NCI-H1105 treated with DMSO at 0.1 percent for 48 hours (cell line): Measurements from ENCODE around the gene TMPRSS11B.
"Not testable (repeated sequence)": the region's sequence is repeated elsewhere in the genome, so short reads cannot be mapped to it uniquely, and the experiment has no call there.

Source experiments
- DNase-seq: peaks from one replicate; lab custom pipeline; 2025; lab: John Stamatoyannopoulos, UW

Gene TMPRSS11B

DNA sequence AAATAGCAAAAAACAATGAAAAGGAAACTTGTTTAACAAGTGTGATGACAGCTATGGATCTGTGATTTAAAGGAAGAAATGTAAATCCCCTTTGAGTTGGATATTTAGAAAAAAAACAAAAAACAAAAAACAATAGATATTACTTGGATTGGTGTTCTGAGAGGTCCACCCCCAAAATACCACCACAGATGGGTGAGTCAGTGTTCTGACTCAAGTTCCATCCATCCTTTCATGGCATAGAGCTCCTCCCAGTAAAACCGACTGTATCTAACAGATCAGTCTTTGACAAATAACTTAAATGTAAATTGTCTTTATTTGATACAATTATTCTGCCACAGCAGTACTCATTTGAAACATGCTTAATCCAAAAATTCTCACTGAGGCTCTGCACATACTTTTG, 27.4 kb downstream of the TMPRSS11B start:
- no peak for DNase-seq

DNA sequence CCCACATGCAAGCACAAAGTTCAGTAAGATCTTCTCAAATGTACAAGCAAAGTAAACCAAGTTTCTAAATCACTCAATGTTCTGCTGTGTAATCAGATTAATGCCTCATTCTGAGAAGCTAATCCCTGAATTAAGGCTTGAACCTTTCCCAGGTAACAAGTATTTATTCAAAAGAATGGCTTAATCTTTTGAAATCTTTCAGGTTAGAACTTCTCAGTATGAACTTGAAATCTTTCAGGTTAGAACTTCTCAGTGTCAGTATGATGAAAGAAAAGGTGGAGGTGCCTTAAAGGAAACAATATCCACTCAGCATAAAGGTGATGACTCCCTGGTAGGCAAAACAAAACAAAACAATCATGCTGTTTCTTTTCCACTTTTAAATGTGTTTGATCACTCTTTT, 29.0 kb downstream of the TMPRSS11B start:
- no peak for DNase-seq

DNA sequence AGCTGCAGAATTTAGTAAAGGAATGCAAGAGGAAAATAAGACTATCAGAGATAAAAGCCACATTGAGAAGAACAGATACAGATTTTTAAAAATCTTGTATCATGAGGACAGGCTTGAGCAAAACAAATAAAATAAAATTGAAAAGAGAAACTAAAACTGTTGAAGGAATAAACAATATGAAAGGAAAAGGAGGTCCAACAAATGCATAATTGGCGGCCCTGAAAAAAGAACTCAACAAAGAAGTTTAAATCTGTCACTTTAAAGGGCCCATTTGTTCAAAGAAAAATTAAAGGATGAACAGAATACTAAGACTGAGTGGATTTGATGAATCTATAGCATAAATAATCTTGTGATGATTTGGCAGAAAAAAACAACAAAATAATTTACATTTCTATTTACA, 36.5 kb downstream of the TMPRSS11B start:
- no peak for DNase-seq

DNA sequence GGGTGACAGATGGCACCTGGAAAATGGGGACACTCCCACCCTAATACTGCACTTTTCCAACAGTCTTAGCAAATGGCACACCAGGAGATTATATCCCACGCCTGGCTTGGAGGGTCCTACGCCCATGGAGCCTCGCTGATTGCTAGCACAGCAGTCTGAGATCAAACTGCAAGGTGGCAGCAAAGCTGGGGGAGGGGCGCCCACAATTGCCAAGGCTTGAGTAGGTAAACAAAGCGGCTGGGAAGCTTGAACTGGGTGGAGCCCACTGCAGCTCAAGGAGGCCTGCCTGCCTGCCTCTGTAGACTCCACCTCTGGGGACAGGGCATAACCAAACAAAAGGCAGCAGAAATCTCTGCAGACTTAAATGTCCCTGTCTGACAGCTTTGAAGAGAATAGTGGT, 51.2 kb downstream of the TMPRSS11B start:
- not testable (repeated sequence) for DNase-seq

DNA sequence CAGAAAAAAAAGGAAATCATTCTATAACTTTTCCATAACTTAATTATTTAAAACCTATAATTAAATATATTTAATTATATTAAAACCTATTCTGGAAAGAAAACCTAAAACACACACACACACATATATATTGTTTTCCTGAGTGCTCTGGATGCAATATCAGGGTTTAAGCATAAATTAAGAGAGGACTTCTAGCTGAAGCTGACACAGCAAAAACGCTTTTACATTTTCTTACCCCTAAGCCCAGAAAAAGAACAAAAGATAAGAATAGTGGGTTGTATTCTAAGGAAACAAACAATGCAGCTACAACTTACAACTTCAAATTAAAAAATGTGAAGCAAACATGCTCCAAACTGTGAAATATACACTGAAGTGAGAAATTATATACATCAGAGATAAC, 52.3 kb downstream of the TMPRSS11B start:
- DNase-seq: no peak

DNA sequence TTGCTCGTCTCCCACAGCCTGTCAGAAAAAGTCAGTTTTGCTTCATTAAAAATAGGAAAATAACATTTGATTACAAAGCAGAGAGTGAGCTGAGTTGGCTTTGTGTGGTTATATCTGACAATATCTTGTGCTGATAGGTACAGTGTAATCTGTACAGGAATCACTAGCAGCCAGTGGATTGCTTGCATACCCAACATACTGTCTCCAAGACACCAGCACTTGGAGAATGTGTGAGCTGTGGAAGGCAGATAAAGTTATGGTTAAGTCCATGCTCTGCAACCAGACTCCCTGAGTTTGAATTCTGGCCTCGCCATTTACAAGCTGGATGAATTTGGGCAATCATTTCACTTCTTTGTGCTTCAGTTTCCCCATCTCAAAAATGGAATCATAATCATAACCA, 58.3 kb downstream of the TMPRSS11B start:
- DNase-seq: no peak

DNA sequence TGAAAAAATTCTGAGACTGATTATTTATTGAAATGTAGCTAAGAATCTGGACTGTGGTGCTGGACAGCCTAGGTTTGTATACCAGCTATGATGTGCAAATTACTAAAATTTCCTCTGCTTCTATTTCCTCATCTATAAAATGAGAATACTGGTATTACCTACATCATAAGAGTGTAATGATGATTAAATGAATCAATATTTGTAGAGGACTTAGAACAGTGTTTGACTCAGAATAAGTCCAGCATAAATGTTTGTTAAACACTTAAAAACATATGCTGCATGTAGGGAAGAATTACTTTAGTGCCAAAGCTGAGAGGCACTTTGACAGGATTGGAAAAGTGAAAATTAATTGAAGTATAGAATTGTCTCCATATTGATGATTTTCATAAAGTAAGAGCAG, 60.6 kb downstream of the TMPRSS11B start:
- no peak for DNase-seq

DNA sequence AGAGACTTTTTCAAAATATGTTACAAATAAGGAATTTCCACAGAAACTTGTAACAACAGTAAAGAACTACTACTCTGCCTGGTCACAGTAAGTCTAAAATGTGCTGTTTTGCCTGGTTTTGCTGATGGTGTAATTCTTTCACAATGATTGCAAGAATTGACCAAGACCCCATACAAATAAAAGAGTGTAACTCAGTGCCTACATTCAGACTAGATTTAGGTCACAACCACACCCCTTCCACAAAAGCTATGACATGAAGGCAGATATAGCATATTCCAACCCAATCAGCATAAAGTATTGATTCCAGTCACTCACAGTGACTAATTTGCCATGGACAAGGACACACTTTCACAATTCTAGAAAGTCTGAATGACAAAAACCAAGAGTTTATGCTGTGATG, 62.1 kb downstream of the TMPRSS11B start:
- DNase-seq: no peak

DNA sequence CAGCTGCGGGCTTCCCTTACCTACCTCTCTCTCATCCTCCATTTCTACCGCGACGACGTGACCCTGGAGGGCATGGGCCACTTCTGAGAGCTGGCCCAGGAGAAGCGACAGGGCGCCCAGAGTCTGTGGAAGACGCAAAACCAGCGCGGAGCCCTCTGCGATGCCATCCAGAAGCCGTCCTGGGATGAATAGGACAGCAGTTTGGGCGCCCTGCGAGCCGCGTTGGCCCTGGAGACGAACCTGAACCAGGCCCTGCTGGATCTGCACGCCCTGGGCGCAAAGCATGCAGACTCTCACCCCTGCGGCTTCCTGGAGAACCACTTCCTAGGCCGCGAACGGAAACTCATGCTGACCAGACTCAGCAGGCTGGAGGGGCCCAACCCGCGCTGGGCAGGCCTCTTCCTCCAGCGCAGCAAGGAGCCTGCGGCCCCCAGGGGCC, 63.1 kb downstream of the TMPRSS11B start:
- no peak for DNase-seq

DNA sequence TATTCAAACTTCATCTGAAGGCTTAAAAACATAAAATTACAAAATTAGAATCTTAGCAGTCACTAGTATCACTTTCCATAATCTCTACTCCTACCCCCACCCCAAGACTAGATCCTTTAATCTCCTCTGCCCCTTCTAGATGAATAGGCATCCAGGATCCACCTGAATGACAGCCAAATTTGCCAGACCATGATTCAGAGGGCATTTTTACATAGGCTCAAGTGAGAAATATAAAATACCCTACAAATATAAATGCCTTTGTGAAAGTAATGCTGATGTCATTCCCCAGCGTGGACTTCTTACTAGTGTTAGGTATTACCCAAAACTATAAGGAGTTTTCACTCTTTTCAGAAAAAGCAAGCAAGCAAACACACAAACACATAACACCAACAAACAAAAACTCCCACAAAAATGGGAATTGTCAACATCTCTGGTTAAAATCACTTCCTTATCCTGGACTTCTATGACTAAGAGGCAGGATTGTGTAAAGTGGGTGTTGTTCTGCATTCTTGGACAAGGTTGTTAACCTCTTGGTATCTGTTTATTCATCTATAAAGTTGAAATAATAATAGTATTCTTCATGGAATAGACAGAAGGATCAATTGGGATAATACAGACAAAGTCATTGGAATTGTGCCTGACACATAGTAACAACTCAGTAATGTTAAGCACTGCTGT, 64.5 kb downstream of the TMPRSS11B start:
- DNase-seq: no peak

DNA sequence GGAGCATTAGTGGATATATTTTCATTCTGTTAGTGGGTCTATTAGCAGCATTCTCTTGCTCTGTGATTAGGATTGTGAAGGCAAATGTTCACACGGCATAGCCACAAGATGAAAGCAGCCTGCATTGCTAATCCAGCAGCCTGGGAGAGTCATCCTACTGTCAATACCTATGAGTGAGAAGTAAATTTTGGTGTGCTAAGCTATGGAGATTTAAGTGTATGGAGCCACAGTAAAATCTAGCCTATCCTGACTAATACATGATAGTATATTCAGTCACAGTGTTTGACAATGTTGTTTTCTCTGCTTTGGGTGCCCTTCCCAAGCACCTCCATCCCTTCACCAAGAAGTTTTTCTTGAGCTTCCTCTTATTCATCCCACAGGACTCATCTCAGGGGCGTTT, 68.6 kb downstream of the TMPRSS11B start:
- no peak for DNase-seq
